ENCODE data around the gene OPRD1. TPM values are rescaled to one million over a fixed set of nuclear protein-coding genes. Genes with fewer than 3 reads are reported as not detected.

OPRD1 gene
- total and polyA plus RNA-seq, 2 of the 4 experiments (the other 2 are of a cell fraction) = under 0.01 TPM; not detected in 1

- Histone ChIP-seq H4K5ac (ENCODE audit: low read depth, low read length) (no peak overlapping the region), H3K9ac (ENCODE audit: low read depth, low read length) (no peak overlapping the region), H4K8ac (ENCODE audit: low read depth in 2 of 2, low read length in 2 of 2) (no peak overlapping the region), H4K20me1 (ENCODE audit: insufficient read depth, low read length) (no peaks in the 10 kb centered on the region), H4K91ac (ENCODE audit: insufficient read depth, low read depth, low read length) (no peak overlapping the region), H3K23ac (ENCODE audit: low read depth, low read length) (no peak overlapping the region), H3K4me3 (ENCODE audit: insufficient read depth, low read depth, low read length) (no peak overlapping the region), H2AFZ (replicated peaks; ENCODE audit: low read length, poor library complexity) (no peak overlapping the region), H3K36me3 (ENCODE audit: control insufficient read depth, insufficient read depth, low read length) (no peaks in the 10 kb centered on the region), H2AK5ac (ENCODE audit: low read depth, low read length) (no peak overlapping the region), H3K27ac (ENCODE audit: insufficient read depth, low read length) (no peak overlapping the region), H3K4me1 (ENCODE audit: control insufficient read depth, insufficient read depth, low read length) (no peaks in the 10 kb centered on the region), H3K14ac (replicated peaks; ENCODE audit: low read depth, low read length) (no peak overlapping the region), H3K27me3 (ENCODE audit: control insufficient read depth, insufficient read depth, low read length) (peaks cover 11% of the 10 kb centered on the region), H3K4me2 (ENCODE audit: low read depth, low read length) (no peak overlapping the region), H3K4ac (ENCODE audit: low read depth, low read length) (no peak overlapping the region), H3K56ac (ENCODE audit: extremely low read depth, insufficient read depth, low read length) (no peak overlapping the region), H2BK15ac (ENCODE audit: low read depth, low read length) (no peak overlapping the region), H2BK20ac (ENCODE audit: low read depth, low read length) (no peak overlapping the region), H3K9me3 (ENCODE audit: control insufficient read depth, insufficient read depth, low read length) (peaks cover 2% of the 10 kb centered on the region; the same call in 1 of the 2 replicates), H2AK9ac (replicated peaks; ENCODE audit: low read depth, low read length, poor library complexity) (no peak overlapping the region), H3K18ac (ENCODE audit: low read depth, low read length) (no peak overlapping the region), H2BK5ac (ENCODE audit: low read depth, low read length, poor library complexity, severe bottlenecking) (no peak overlapping the region), H2BK120ac (ENCODE audit: low read depth, low read length) (no peak overlapping the region), H3K9me1 (ENCODE audit: insufficient read depth, low read length) (no peaks in the 10 kb centered on the region), H3K79me1 (ENCODE audit: low read depth in 1 of 2, low read length in 2 of 2) (no peaks in the 10 kb centered on the region)
- ChIA-PET CTCF (no interaction called here), POLR2A (ENCODE audit: unreplicated experiment) (no interaction called here)
- DNase-seq = no peak
- no TSS peak for BruUV-seq (replicated peaks)
- dilution Hi-C loops (cut with HindIII; ENCODE audit: low sequenced_read_pairs, unreplicated experiment) = no loop called here
- no CpG with 5 or more reads among the region's 6 CpGs for WGBS, 2 experiments (ENCODE audit: extremely low coverage in 2 of 2, insufficient read length in 1 of 2)
- ATAC-seq (ENCODE audit: low read depth) = no peak
- intact Hi-C loops (cut with micrococcal nuclease) = no loop called here
- TF ChIP-seq POLR2A (IDR thresholded peaks at IDR 0.05; ENCODE audit: low read depth, low read length) = no peak
- TF ChIP-seq CTCF (conservative IDR thresholded peaks at IDR 0.05; ENCODE audit: low read depth, low read length) = no peak
- no peak for TF ChIP-seq MAZ (IDR thresholded peaks at IDR 0.05; ENCODE audit: borderline replicate concordance, low read depth, low read length)
- TF ChIP-seq RAD21 (IDR thresholded peaks at IDR 0.05; ENCODE audit: low read length) = no peak
- TF ChIP-seq CHD1 (IDR thresholded peaks at IDR 0.05; ENCODE audit: low read depth, low read length) = no peak
- TF ChIP-seq, protein P1, sequence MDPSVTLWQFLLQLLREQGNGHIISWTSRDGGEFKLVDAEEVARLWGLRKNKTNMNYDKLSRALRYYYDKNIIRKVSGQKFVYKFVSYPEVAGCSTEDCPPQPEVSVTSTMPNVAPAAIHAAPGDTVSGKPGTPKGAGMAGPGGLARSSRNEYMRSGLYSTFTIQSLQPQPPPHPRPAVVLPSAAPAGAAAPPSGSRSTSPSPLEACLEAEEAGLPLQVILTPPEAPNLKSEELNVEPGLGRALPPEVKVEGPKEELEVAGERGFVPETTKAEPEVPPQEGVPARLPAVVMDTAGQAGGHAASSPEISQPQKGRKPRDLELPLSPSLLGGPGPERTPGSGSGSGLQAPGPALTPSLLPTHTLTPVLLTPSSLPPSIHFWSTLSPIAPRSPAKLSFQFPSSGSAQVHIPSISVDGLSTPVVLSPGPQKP (IDR thresholded peaks at IDR 0.05; ENCODE audit: borderline replicate concordance, low read depth, low read length) = no peak
- TF ChIP-seq MAFK (IDR thresholded peaks at IDR 0.05; ENCODE audit: low read depth, low read length) = no peak
- no peak for TF ChIP-seq FOS (IDR thresholded peaks at IDR 0.05; ENCODE audit: low read depth, low read length)
- no peak for TF ChIP-seq RFX5 (IDR thresholded peaks at IDR 0.05; ENCODE audit: low read depth, low read length)
- no peak for TF ChIP-seq MXI1 (IDR thresholded peaks at IDR 0.05; ENCODE audit: borderline replicate concordance, low read depth, low read length)
- TF ChIP-seq SMC3 (IDR thresholded peaks at IDR 0.05; ENCODE audit: low read depth, low read length) = no peak
- TF ChIP-seq BHLHE40 (IDR thresholded peaks at IDR 0.05; ENCODE audit: low read depth, low read length) = no peak
- in situ Hi-C loops (cut with MboI; ENCODE audit: low sequenced_read_pairs) = no loop called here
These were observed 10.5 kb upstream of the OPRD1 start for GRCh38 chr1:28801461-28801860.
